ENCODE measurements around the gene GALT.

GALT gene

DNA sequence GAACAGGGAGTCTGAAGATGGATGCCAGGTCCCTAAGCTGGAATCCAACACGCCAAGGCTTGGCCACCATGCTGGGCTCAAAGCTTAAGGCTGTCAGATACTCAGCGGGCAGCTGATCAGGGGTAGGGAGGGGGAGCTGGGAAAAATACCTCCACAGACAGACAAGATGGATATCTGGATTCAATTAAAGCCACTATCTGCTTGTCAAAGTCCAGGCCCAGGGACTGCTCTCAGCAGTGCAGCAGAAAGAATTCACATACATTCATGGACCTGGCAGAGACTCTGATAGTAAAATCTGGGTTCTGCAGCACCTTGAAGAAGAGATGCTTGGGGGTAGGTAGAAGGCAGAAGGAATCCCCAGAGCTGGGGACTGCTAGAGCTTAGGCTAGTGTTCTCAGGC lies 31.3 kb upstream of the GALT start:
- H3K9ac ChIP-seq, result no peak overlapping the region
- H3K4me2 ChIP-seq (ENCODE audit: low read length), result no peak overlapping the region
- H3K79me2 ChIP-seq, result no peaks in the 10 kb centered on the region
- TF ChIP-seq, protein P1, sequence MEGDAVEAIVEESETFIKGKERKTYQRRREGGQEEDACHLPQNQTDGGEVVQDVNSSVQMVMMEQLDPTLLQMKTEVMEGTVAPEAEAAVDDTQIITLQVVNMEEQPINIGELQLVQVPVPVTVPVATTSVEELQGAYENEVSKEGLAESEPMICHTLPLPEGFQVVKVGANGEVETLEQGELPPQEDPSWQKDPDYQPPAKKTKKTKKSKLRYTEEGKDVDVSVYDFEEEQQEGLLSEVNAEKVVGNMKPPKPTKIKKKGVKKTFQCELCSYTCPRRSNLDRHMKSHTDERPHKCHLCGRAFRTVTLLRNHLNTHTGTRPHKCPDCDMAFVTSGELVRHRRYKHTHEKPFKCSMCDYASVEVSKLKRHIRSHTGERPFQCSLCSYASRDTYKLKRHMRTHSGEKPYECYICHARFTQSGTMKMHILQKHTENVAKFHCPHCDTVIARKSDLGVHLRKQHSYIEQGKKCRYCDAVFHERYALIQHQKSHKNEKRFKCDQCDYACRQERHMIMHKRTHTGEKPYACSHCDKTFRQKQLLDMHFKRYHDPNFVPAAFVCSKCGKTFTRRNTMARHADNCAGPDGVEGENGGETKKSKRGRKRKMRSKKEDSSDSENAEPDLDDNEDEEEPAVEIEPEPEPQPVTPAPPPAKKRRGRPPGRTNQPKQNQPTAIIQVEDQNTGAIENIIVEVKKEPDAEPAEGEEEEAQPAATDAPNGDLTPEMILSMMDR (IDR thresholded peaks at IDR 0.05), result no peak
- H3K36me3 ChIP-seq (ENCODE audit: control insufficient read depth, insufficient read depth, low read length), result no peaks in the 10 kb centered on the region
- no peaks in the 10 kb centered on the region for H3K27me3 ChIP-seq (ENCODE audit: control insufficient read depth, insufficient read depth, low read length)
- no peaks in the 10 kb centered on the region for H3K4me1 ChIP-seq
- no peak overlapping the region for H3K27ac ChIP-seq
- H3K4me3 ChIP-seq (ENCODE audit: low read depth, low read length), result no peak overlapping the region
- H2AFZ ChIP-seq, result no peak overlapping the region
- H3K9me3 ChIP-seq (ENCODE audit: control insufficient read depth, low read length), result no peaks in the 10 kb centered on the region

DNA sequence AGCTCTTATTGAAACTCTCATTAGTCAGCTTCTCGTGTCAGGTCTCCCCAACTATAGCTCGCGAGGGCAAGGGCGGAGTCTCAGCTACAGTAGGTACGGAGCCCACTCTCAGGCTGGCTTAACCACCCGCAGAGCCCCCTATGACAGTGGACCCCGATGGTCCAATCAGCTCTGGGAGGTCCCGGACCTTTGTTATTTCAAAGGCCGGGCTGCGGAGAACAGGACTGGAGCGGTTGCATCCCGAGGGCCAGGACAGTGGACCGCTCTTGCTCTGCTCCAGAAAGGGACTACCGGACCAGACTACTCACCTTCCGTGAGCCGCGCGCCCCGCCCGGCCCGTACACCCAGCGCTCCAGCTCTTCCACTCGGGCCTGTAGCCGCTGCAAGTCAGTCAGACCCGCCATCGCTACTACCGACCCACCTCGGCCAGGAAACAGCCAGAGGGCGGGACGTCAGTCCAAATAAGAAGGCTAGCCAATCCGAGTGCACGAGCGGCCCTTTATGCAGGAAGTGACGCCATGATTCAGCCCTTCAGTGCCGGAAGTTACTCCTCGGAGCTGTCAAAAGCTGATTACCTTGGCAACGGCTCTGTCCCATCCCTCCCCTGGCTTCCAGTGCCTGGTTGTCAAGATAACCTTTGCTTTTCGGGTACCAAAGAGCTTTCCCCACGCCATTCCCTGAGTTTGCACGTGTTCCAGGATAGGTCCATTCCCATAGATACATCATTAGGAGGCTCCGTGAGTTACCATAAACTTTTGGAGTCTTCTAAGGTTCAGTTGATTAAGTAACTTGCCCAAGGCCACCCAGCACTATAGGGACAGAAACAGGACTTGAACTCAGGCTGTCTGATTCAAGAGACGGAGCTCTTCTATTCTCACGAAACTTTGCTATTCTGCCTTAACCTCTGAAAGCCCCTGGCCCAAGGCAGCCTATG lies 26.1 kb upstream of the GALT start, which contains the start of gene DCTN3:
DCTN3 (minus strand) TSS at position 435 of the 934 bp plus-strand sequence; CDS start at position 404, 31 bp downstream.
- H3K79me2 ChIP-seq, result no peaks in the 10 kb centered on the region
- H3K4me1 ChIP-seq, result no peaks in the 10 kb centered on the region
- H3K4me2 ChIP-seq (ENCODE audit: low read length), result peak within 1 kb of the TSS; percentile 86
- H3K27ac ChIP-seq, result no peak within 1 kb of the TSS
- no peak within 1 kb of the TSS for H3K9ac ChIP-seq
- H3K9me3 ChIP-seq (ENCODE audit: control insufficient read depth, low read length), result no peaks in the 10 kb centered on the region
- no peaks in the 10 kb centered on the region for H3K36me3 ChIP-seq (ENCODE audit: control insufficient read depth, insufficient read depth, low read length)
- H3K4me3 ChIP-seq (ENCODE audit: low read depth, low read length), result peak within 1 kb of the TSS; percentile 75
- peak within 1 kb of the TSS; percentile 53 for H2AFZ ChIP-seq
- TF ChIP-seq, protein P1 (IDR thresholded peaks at IDR 0.05), result no peak
- no peaks in the 10 kb centered on the region for H3K27me3 ChIP-seq (ENCODE audit: control insufficient read depth, insufficient read depth, low read length)

DNA sequence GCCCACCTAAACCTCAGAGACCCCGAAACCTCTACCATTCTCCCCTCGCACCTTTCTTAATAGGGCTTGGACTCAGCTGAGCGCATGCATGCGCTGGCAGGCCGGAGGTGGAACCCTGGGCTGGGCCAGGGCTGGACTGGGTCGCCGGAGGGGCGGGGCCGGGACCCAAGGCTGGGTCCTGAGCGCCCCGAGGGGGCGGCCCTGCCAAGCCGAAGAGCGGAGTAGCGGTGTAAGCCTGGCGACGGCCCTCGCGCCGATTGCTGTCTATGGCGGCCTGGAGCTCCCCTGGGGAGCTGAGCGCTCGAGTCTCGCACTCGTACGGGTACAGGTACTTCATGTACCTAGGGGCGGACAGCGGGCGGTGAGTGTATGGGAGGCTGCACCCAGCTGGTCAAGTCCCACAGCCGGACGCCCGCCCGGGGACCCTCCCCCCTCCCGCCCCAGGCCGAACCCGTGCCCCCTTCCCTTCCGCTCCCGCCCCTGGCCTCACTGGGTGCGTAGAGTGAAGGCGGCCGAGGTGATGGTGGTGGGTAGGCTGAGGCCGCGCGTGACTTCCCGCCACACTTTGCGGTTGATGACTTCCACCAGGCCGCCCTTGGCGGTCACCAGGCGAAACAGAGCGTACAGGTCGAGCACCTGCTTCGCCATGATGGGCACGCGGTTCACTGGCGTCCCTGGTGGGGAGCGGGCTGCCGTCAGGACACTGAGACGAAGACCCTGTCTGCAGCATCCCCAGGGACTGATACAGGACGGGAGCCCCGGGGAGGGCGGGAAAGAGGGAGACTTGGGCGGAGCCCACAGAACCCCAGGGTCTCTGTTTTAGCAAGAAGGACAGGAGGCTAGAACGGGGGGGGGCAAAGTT lies 22.9 kb upstream of the GALT start:
- H3K27ac ChIP-seq, result no peak overlapping the region
- H3K36me3 ChIP-seq (ENCODE audit: control insufficient read depth, insufficient read depth, low read length), result no peaks in the 10 kb centered on the region
- H3K4me1 ChIP-seq, result peaks cover 3% of the 10 kb centered on the region
- H3K79me2 ChIP-seq, result no peaks in the 10 kb centered on the region
- no peak overlapping the region for H2AFZ ChIP-seq
- no peaks in the 10 kb centered on the region for H3K9me3 ChIP-seq (ENCODE audit: control insufficient read depth, low read length)
- TF ChIP-seq, protein P1 (IDR thresholded peaks at IDR 0.05), result no peak
- no peaks in the 10 kb centered on the region for H3K27me3 ChIP-seq (ENCODE audit: control insufficient read depth, insufficient read depth, low read length)
- H3K4me2 ChIP-seq (ENCODE audit: low read length), result no peak overlapping the region
- no peak overlapping the region for H3K9ac ChIP-seq
- H3K4me3 ChIP-seq (ENCODE audit: low read depth, low read length), result no peak overlapping the region

DNA sequence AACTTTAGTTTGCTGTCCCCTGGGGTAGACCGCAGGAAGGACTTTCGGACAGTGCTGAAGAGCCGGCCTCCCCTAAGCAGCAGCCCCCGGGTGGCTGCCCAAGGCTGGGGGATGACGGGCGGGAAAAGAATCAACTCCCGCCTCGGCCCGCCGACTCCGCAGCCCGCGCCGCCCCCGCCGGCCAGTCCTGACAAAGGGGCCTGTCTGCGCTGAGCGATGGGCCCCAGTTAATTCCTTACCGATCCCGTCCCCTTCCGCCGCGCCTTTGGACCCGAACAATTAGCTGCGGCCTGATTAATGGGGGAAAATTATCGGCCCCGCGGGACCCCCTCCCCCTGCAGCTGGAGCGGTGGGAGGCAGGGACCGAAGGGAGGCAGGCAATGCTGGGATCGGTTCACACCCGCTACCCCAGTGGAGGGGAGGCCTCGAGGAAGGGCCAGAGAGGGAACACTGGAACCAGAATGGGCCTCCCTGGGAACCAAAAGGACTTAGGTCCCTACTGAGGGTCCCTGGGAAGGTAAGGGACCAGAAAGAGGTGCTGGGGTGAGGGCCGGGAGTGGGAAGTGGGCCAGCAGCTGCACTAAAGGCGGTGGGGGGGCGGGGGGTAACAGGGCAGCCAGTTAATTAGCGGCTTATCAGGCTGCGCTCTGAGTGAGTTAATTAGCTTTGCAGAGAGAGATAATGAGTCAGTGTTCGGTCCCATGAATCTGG lies 21.8 kb upstream of the GALT start:
- Histone ChIP-seq H3K27me3 (ENCODE audit: control insufficient read depth, insufficient read depth, low read length) (no peaks in the 10 kb centered on the region), H2AFZ (no peak overlapping the region), H3K4me1 (peaks cover 3% of the 10 kb centered on the region), H3K79me2 (no peaks in the 10 kb centered on the region), H3K9me3 (ENCODE audit: control insufficient read depth, low read length) (no peaks in the 10 kb centered on the region), H3K27ac (no peak overlapping the region), H3K4me2 (ENCODE audit: low read length) (no peak overlapping the region), H3K4me3 (ENCODE audit: low read depth, low read length) (no peak overlapping the region), H3K9ac (no peak overlapping the region), H3K36me3 (ENCODE audit: control insufficient read depth, insufficient read depth, low read length) (no peaks in the 10 kb centered on the region)
- TF ChIP-seq, protein P1 (IDR thresholded peaks at IDR 0.05), result no peak

Data from parathyroid adenoma (tissue), 2 donors.